ENCODE results near the gene ANP32B.
"Not testable (repeated sequence)": the region's sequence is repeated elsewhere in the genome, so short reads cannot be mapped to it uniquely, and the experiment has no call there.

The ANP32B gene

GRCh38 chr9:97970165-97970564 is 13.0 kb upstream of the ANP32B start:
- H3K36me3 ChIP-seq: no peaks in the 10 kb centered on the region
- H3K4me1 ChIP-seq (ENCODE audit: control insufficient read depth in 1 of 2, insufficient read depth in 1 of 2, low read depth in 1 of 2, low read length in 1 of 2): no peaks in the 10 kb centered on the region
- no peaks in the 10 kb centered on the region for H3K27me3 ChIP-seq
- no peak overlapping the region for H3K4me3 ChIP-seq (ENCODE audit: low read depth in 1 of 2, low read length in 1 of 2)
- no peak overlapping the region for H3K27ac ChIP-seq
- no peaks in the 10 kb centered on the region for H3K9me3 ChIP-seq
- no peak for TF ChIP-seq CTCF (IDR thresholded peaks at IDR 0.05)

- Histone ChIP-seq H3K36me3 (no peaks in the 10 kb centered on the region), H3K4me3 (ENCODE audit: low read depth in 1 of 2, low read length in 1 of 2) (no peak overlapping the region), H3K4me1 (ENCODE audit: control insufficient read depth in 1 of 2, insufficient read depth in 1 of 2, low read depth in 1 of 2, low read length in 1 of 2) (no peaks in the 10 kb centered on the region), H3K27ac (no peak overlapping the region), H3K9me3 (no peaks in the 10 kb centered on the region), H3K27me3 (no peaks in the 10 kb centered on the region)
- TF ChIP-seq CTCF (IDR thresholded peaks at IDR 0.05): no peak
Observed at GRCh38 chr9:97972753-97973152, 10.4 kb upstream of the ANP32B start.

GRCh38 chr9:97975376-97975775 is 7.8 kb upstream of the ANP32B start:
- H3K27ac ChIP-seq: no peak overlapping the region

GRCh38 chr9:97976633-97977032 is 6.5 kb upstream of the ANP32B start:
- not testable (repeated sequence) for H3K4me1 ChIP-seq (ENCODE audit: control insufficient read depth in 1 of 2, insufficient read depth in 1 of 2, low read depth in 1 of 2, low read length in 1 of 2); H3K27ac ChIP-seq; H3K4me3 ChIP-seq (ENCODE audit: low read depth in 1 of 2, low read length in 1 of 2); H3K27me3 ChIP-seq; H3K36me3 ChIP-seq; H3K9me3 ChIP-seq

More at GRCh38 chr9:97975376-97975775, 7.8 kb upstream of the ANP32B start:
- Histone ChIP-seq H3K4me1 (ENCODE audit: control insufficient read depth in 1 of 2, insufficient read depth in 1 of 2, low read depth in 1 of 2, low read length in 1 of 2) (no peaks in the 10 kb centered on the region), H3K9me3 (no peaks in the 10 kb centered on the region), H3K4me3 (ENCODE audit: low read depth in 1 of 2, low read length in 1 of 2) (no peak overlapping the region), H3K27me3 (no peaks in the 10 kb centered on the region), H3K36me3 (no peaks in the 10 kb centered on the region)
- no peak for TF ChIP-seq CTCF (IDR thresholded peaks at IDR 0.05)

DNA sequence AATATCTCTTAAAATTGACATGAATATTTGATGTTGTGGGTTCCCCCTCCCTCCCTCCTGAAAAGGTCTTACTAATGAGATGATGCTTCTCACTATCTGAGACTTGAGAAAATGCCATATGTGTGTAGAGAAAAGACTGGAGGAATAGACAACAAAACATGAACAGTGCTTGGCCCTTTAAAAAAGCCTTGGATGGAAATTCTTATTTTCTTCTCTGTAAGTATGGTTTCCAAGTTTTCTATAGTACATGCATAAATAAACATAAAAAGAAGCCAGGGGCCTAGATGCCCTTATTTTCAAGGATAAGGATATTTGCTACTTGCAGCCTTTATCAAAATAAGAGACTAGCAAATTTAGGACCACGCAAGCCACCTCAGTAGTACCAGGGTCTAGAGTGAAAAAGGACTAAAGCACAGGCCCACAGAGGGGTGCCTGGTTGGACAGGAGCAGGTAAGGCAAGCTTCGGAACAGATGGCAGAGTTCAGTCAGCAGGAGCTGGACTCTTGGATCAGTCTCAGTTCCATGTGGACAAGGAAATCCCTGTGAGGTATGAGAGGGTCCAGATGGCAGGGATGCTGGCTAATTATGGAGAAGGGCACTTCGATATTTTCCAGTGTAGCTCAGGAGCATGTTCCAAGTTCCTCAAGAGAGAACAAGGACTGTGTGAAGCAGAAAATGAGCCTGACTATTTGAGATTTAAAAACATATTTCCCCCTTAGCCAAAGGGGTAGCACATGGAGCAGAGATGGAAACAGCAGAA is 4.6 kb upstream of the ANP32B start:
- H3K27ac ChIP-seq: no peak overlapping the region
- H3K27me3 ChIP-seq: no peaks in the 10 kb centered on the region
- TF ChIP-seq CTCF (IDR thresholded peaks at IDR 0.05): no peak

GRCh38 chr9:97979788-97980478 is 3.2 kb upstream of the ANP32B start:
- H3K4me3 ChIP-seq (ENCODE audit: low read depth in 1 of 2, low read length in 1 of 2): no peak overlapping the region
- no peaks in the 10 kb centered on the region for H3K27me3 ChIP-seq
- peaks cover 8 to 10% of the 10 kb centered on the region in 2 experiments for H3K4me1 ChIP-seq (ENCODE audit: control insufficient read depth in 1 of 2, insufficient read depth in 1 of 2, low read depth in 1 of 2, low read length in 1 of 2)
- no peak overlapping the region for H3K27ac ChIP-seq
- no peak for TF ChIP-seq CTCF (IDR thresholded peaks at IDR 0.05)
- H3K9me3 ChIP-seq: no peaks in the 10 kb centered on the region
- H3K36me3 ChIP-seq: no peaks in the 10 kb centered on the region

More for the DNA sequence above, 4.6 kb upstream of the ANP32B start:
- H3K4me1 ChIP-seq (ENCODE audit: control insufficient read depth in 1 of 2, insufficient read depth in 1 of 2, low read depth in 1 of 2, low read length in 1 of 2): peaks cover 8 to 9% of the 10 kb centered on the region in 2 experiments
- no peak overlapping the region for H3K4me3 ChIP-seq (ENCODE audit: low read depth in 1 of 2, low read length in 1 of 2)
- H3K36me3 ChIP-seq: no peaks in the 10 kb centered on the region
- H3K9me3 ChIP-seq: no peaks in the 10 kb centered on the region
